ENCODE measurements around the gene AJAP1. TPM values are rescaled to one million over a fixed set of nuclear protein-coding genes. Genes with fewer than 3 reads are reported as not detected.

AJAP1 gene
- total and polyA plus RNA-seq, 2 donors (not counting 1 experiment from before 2014, with no cell fraction given): not detected

DNA sequence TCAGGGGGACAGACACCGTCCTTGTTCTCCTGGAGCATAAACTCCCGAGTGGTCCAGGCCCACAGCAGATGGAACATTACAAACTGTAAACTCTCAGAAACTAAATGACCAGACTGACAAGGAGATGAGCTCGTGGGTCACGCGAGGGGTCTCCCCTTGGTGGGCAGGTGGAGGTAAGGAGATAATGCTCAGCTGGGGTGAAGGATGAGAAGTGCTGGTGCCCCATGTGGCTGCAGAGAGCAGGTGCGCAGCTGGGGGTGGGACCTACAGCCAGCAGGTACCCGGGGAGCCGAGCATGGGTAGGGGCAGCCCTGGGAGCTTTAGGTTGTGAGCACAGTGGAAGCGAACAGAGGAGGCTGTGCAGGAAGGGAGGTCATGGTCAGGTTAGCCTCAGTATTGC lies 40.1 kb downstream of the AJAP1 start:
- H3K4me1 Mint-ChIP-seq: no peaks in the 10 kb centered on the region
- no peaks in the 10 kb centered on the region for H3K9me3 Mint-ChIP-seq (ENCODE audit: insufficient read depth)
- Histone ChIP-seq H3K27ac (ENCODE audit: low read length in 2 of 2) (no peak overlapping the region), H3K36me3 (replicated peaks in 1 of 2; ENCODE audit: control extremely low read depth in 1 of 2, control insufficient read depth in 1 of 2, extremely low read depth in 1 of 2, insufficient read depth in 2 of 2, low read length in 1 of 2) (no peaks in the 10 kb centered on the region), H3K4me2 (replicated peaks; ENCODE audit: low read depth, low read length, poor library complexity, severe bottlenecking) (no peak overlapping the region), H3K9me3 (ENCODE audit: control extremely low read depth in 1 of 3, control insufficient read depth in 2 of 3, insufficient read depth in 1 of 3, low read length in 2 of 3) (peaks cover 0 to 13% (median 0%) of the 10 kb centered on the region in 3 donors), H4K20me1 (ENCODE audit: control insufficient read depth, insufficient read depth, low read length, poor library complexity, severe bottlenecking) (no peaks in the 10 kb centered on the region), H3K79me2 (ENCODE audit: control insufficient read depth, insufficient read depth, low read length) (no peaks in the 10 kb centered on the region), H3K4me1 (ENCODE audit: control insufficient read depth in 2 of 2, insufficient read depth in 2 of 2, low read length in 2 of 2) (no peaks in the 10 kb centered on the region), H2AFZ (ENCODE audit: insufficient read depth, low read depth, low read length, poor library complexity, severe bottlenecking) (no peak overlapping the region), H3K9ac (ENCODE audit: low read length) (no peak overlapping the region), H3K27me3 (replicated peaks in 1 of 4; ENCODE audit: control extremely low read depth in 1 of 4, control insufficient read depth in 3 of 4, insufficient read depth in 4 of 4, low read length in 3 of 4) (no peaks in the 10 kb centered on the region), H3K4me3 (ENCODE audit: control extremely low read depth in 1 of 5, extremely low read depth in 1 of 5, insufficient read depth in 1 of 5, low read depth in 2 of 5, low read length in 4 of 5) (no peak overlapping the region)
- POLR2A ChIA-PET: no interaction called here
- intact Hi-C loops (cut with micrococcal nuclease): no loop called here
- DNase-seq (no peak), ATAC-seq (ENCODE audit: low read depth) (no peak)
- CTCF ChIA-PET: no interaction called here
- no peak for TF ChIP-seq EZH2 (IDR thresholded peaks at IDR 0.05; ENCODE audit: borderline replicate concordance, insufficient read depth, low read depth, low read length, poor library complexity, severe bottlenecking)
- TF ChIP-seq, protein P1, sequence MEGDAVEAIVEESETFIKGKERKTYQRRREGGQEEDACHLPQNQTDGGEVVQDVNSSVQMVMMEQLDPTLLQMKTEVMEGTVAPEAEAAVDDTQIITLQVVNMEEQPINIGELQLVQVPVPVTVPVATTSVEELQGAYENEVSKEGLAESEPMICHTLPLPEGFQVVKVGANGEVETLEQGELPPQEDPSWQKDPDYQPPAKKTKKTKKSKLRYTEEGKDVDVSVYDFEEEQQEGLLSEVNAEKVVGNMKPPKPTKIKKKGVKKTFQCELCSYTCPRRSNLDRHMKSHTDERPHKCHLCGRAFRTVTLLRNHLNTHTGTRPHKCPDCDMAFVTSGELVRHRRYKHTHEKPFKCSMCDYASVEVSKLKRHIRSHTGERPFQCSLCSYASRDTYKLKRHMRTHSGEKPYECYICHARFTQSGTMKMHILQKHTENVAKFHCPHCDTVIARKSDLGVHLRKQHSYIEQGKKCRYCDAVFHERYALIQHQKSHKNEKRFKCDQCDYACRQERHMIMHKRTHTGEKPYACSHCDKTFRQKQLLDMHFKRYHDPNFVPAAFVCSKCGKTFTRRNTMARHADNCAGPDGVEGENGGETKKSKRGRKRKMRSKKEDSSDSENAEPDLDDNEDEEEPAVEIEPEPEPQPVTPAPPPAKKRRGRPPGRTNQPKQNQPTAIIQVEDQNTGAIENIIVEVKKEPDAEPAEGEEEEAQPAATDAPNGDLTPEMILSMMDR (IDR thresholded peaks at IDR 0.05): no peak
- no peak overlapping the region for H3K4me3 Mint-ChIP-seq
- H3K27ac Mint-ChIP-seq: no peak overlapping the region
- no peaks in the 10 kb centered on the region for H3K27me3 Mint-ChIP-seq
- 84% methylated on average over 9 of the region's 9 CpGs for WGBS (ENCODE audit: insufficient coverage)

DNA sequence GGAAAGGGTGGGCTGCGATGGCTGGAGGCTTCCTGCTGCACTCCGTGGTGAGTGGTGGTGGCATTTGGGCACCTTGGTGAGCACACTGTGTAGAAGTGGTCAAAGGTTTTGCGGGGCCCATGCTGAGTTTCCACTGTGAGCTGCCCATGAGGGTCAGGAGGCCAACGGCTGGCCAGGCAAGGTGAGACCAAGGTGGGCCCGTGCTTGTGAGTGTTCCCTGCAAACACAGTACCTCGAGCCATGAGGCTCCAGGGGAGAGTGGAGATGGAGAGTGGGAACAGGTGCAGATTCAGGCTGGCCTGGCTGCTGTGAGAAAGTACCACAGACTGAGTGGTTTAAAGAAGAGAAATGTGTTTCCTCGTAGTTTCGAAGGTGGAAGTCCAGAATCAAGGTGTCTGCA lies 40.8 kb downstream of the AJAP1 start:
- H3K27ac Mint-ChIP-seq: no peak overlapping the region
- DNase-seq: no peak
- TF ChIP-seq, protein P1 (IDR thresholded peaks at IDR 0.05): no peak
- no peak for TF ChIP-seq EZH2 (IDR thresholded peaks at IDR 0.05; ENCODE audit: borderline replicate concordance, insufficient read depth, low read depth, low read length, poor library complexity, severe bottlenecking)
- Histone ChIP-seq H4K20me1 (ENCODE audit: control insufficient read depth, insufficient read depth, low read length, poor library complexity, severe bottlenecking) (no peaks in the 10 kb centered on the region), H3K9ac (ENCODE audit: low read length) (no peak overlapping the region), H3K79me2 (ENCODE audit: control insufficient read depth, insufficient read depth, low read length) (no peaks in the 10 kb centered on the region), H3K9me3 (ENCODE audit: control extremely low read depth in 1 of 3, control insufficient read depth in 2 of 3, insufficient read depth in 1 of 3, low read length in 2 of 3) (peaks cover 0 to 13% (median 0%) of the 10 kb centered on the region in 3 donors), H2AFZ (ENCODE audit: insufficient read depth, low read depth, low read length, poor library complexity, severe bottlenecking) (no peak overlapping the region), H3K36me3 (replicated peaks in 1 of 2; ENCODE audit: control extremely low read depth in 1 of 2, control insufficient read depth in 1 of 2, extremely low read depth in 1 of 2, insufficient read depth in 2 of 2, low read length in 1 of 2) (no peaks in the 10 kb centered on the region), H3K4me2 (replicated peaks; ENCODE audit: low read depth, low read length, poor library complexity, severe bottlenecking) (no peak overlapping the region), H3K27me3 (replicated peaks in 1 of 4; ENCODE audit: control extremely low read depth in 1 of 4, control insufficient read depth in 3 of 4, insufficient read depth in 4 of 4, low read length in 3 of 4) (no peaks in the 10 kb centered on the region), H3K27ac (ENCODE audit: low read length in 2 of 2) (no peak overlapping the region), H3K4me1 (ENCODE audit: control insufficient read depth in 2 of 2, insufficient read depth in 2 of 2, low read length in 2 of 2) (no peaks in the 10 kb centered on the region), H3K4me3 (ENCODE audit: control extremely low read depth in 1 of 5, extremely low read depth in 1 of 5, insufficient read depth in 1 of 5, low read depth in 2 of 5, low read length in 4 of 5) (no peak overlapping the region)
- no peaks in the 10 kb centered on the region for H3K9me3 Mint-ChIP-seq (ENCODE audit: insufficient read depth)
- no peak overlapping the region for H3K4me3 Mint-ChIP-seq
- H3K27me3 Mint-ChIP-seq: no peaks in the 10 kb centered on the region
- ChIA-PET POLR2A (no interaction called here), CTCF (no interaction called here)
- intact Hi-C loops (cut with micrococcal nuclease): no loop called here
- ATAC-seq (ENCODE audit: low read depth): no peak
- 90% methylated on average over 8 of the region's 8 CpGs for WGBS (ENCODE audit: insufficient coverage)
- H3K4me1 Mint-ChIP-seq: no peaks in the 10 kb centered on the region

Measured in B cell (primary cell).